ENCODE measurements around the gene SYCN.

Gene SYCN

GRCh38 chr19:39155741-39156140 lies 48.3 kb downstream of the SYCN start:
- DNase-seq (ENCODE audit: low read depth): no peak

- no peak for DNase-seq (ENCODE audit: low read depth)
Observed at GRCh38 chr19:39155114-39155700, 48.9 kb downstream of the SYCN start.

GRCh38 chr19:39154629-39155100 lies 49.4 kb downstream of the SYCN start:
- no peak for DNase-seq (ENCODE audit: low read depth)

GRCh38 chr19:39154100-39154628 lies 49.9 kb downstream of the SYCN start:
- no peak for DNase-seq (ENCODE audit: low read depth)

Data from stromal cell of bone marrow (primary cell).